ENCODE data around the gene TMEM231. TPM values are rescaled to one million over a fixed set of nuclear protein-coding genes. Genes with fewer than 3 reads are reported as not detected.
"Not testable (repeated sequence)": the region's sequence is repeated elsewhere in the genome, so short reads cannot be mapped to it uniquely, and the experiment has no call there.

The TMEM231 gene
- total RNA-seq, 1 experiment from 2014 or later = 3.4 TPM

GRCh38 chr16:75546293-75546692 lies 9.8 kb downstream of the TMEM231 start:
- Histone ChIP-seq H2AFZ (ENCODE audit: low read length) (no peak overlapping the region), H3K18ac (ENCODE audit: insufficient read length, low read depth, low read length) (no peak overlapping the region), H4K91ac (ENCODE audit: insufficient read length, low read depth, low read length) (no peak overlapping the region), H3K4ac (ENCODE audit: low read depth, low read length) (no peak overlapping the region), H4K20me1 (ENCODE audit: control insufficient read depth, insufficient read depth, insufficient read length) (no peaks in the 10 kb centered on the region), H3K79me1 (ENCODE audit: insufficient read depth, low read depth, low read length, poor library complexity, severe bottlenecking) (no peaks in the 10 kb centered on the region), H2AK5ac (ENCODE audit: insufficient read length, low read length) (no peak overlapping the region), H3K9ac (ENCODE audit: extremely low read depth, insufficient read length, low read length) (no peak overlapping the region), H3K56ac (ENCODE audit: insufficient read length, low read depth, low read length) (no peak overlapping the region), H2BK5ac (ENCODE audit: insufficient read length, low read length) (no peak overlapping the region), H3K23ac (ENCODE audit: insufficient read length, low read depth, low read length) (no peak overlapping the region), H3K27ac (ENCODE audit: insufficient read length, low read depth, low read length) (no peak overlapping the region), H3K14ac (ENCODE audit: insufficient read depth, low read length) (no peak overlapping the region), H3K23me2 (ENCODE audit: insufficient read length, low read depth, low read length, poor library complexity, severe bottlenecking) (no peaks in the 10 kb centered on the region), H3K9me3 (ENCODE audit: control insufficient read depth, low read depth, low read length) (no peaks in the 10 kb centered on the region), H3T11ph (ENCODE audit: low read length) (no peak overlapping the region), H4K8ac (replicated peaks; ENCODE audit: insufficient read length, low read depth, low read length) (no peak overlapping the region), H4K5ac (ENCODE audit: insufficient read length, low read depth, low read length) (no peak overlapping the region), H3K4me2 (ENCODE audit: insufficient read depth, insufficient read length, low read length) (no peak overlapping the region), H2BK12ac (ENCODE audit: insufficient read length, low read depth, low read length) (no peak overlapping the region), H2BK120ac (ENCODE audit: low read depth, low read length, poor library complexity, severe bottlenecking) (no peak overlapping the region), H2BK20ac (ENCODE audit: low read depth, low read length, poor library complexity, severe bottlenecking) (no peak overlapping the region), H3K4me1 (ENCODE audit: insufficient read depth, low read length) (peaks cover 2% of the 10 kb centered on the region; the same call in 1 of the 2 replicates), H3K27me3 (ENCODE audit: insufficient read depth, low read length) (no peaks in the 10 kb centered on the region), H2BK15ac (ENCODE audit: low read depth, low read length) (no peak overlapping the region), H3K79me2 (ENCODE audit: insufficient read depth, low read length) (no peaks in the 10 kb centered on the region)
- no CpG with 5 or more reads among the region's 7 CpGs for WGBS (ENCODE audit: extremely low coverage, insufficient read length, low lambda C conversion rate)
- Mint-ChIP-seq H3K36me3 (ENCODE audit: insufficient read depth in 1 of 3, low read depth in 3 of 3) (peaks cover 0 to under 1% (median 0%) of the 10 kb centered on the region in 3 experiments; a peak in 2 of 7 replicates), H3K27me3 (ENCODE audit: low read depth) (no peaks in the 10 kb centered on the region), H3K9me3 (no peaks in the 10 kb centered on the region), H3K4me3 (no peak overlapping the region), H3K27ac (no peak overlapping the region), H3K4me1 (peaks cover 9% of the 10 kb centered on the region in 2 experiments; a peak in 3 of 4 replicates)
- TF ChIP-seq CTCF (conservative IDR thresholded peaks at IDR 0.05) = no peak
- DNase-seq = no peak

GRCh38 chr16:75545879-75546278 lies 10.2 kb downstream of the TMEM231 start:
- not testable (repeated sequence) for H3K79me1 ChIP-seq (ENCODE audit: insufficient read depth, low read depth, low read length, poor library complexity, severe bottlenecking); H3K36me3 Mint-ChIP-seq (ENCODE audit: insufficient read depth in 1 of 3, low read depth in 3 of 3); H3K9me3 Mint-ChIP-seq; H3K4me1 Mint-ChIP-seq; H2AK5ac ChIP-seq (ENCODE audit: insufficient read length, low read length); H4K5ac ChIP-seq (ENCODE audit: insufficient read length, low read depth, low read length); H3K4me3 Mint-ChIP-seq; H3K4me2 ChIP-seq (ENCODE audit: insufficient read depth, insufficient read length, low read length); H3K27ac Mint-ChIP-seq; H2BK15ac ChIP-seq (ENCODE audit: low read depth, low read length); H3K4ac ChIP-seq (ENCODE audit: low read depth, low read length); DNase-seq; H3K79me2 ChIP-seq (ENCODE audit: insufficient read depth, low read length); H3K9me3 ChIP-seq (ENCODE audit: control insufficient read depth, low read depth, low read length); H3K23ac ChIP-seq (ENCODE audit: insufficient read length, low read depth, low read length); H3T11ph ChIP-seq (ENCODE audit: low read length); H3K4me1 ChIP-seq (ENCODE audit: insufficient read depth, low read length); H3K56ac ChIP-seq (ENCODE audit: insufficient read length, low read depth, low read length); H4K20me1 ChIP-seq (ENCODE audit: control insufficient read depth, insufficient read depth, insufficient read length); H3K27ac ChIP-seq (ENCODE audit: insufficient read length, low read depth, low read length); H4K91ac ChIP-seq (ENCODE audit: insufficient read length, low read depth, low read length); H4K8ac ChIP-seq (replicated peaks; ENCODE audit: insufficient read length, low read depth, low read length); H2BK5ac ChIP-seq (ENCODE audit: insufficient read length, low read length); H3K27me3 ChIP-seq (ENCODE audit: insufficient read depth, low read length); H2BK12ac ChIP-seq (ENCODE audit: insufficient read length, low read depth, low read length); H2BK20ac ChIP-seq (ENCODE audit: low read depth, low read length, poor library complexity, severe bottlenecking); H3K23me2 ChIP-seq (ENCODE audit: insufficient read length, low read depth, low read length, poor library complexity, severe bottlenecking); H2AFZ ChIP-seq (ENCODE audit: low read length); H3K18ac ChIP-seq (ENCODE audit: insufficient read length, low read depth, low read length); H2BK120ac ChIP-seq (ENCODE audit: low read depth, low read length, poor library complexity, severe bottlenecking); H3K27me3 Mint-ChIP-seq (ENCODE audit: low read depth); H3K9ac ChIP-seq (ENCODE audit: extremely low read depth, insufficient read length, low read length); H3K14ac ChIP-seq (ENCODE audit: insufficient read depth, low read length)
- no CpG with 5 or more reads among the region's 1 CpG for WGBS (ENCODE audit: extremely low coverage, insufficient read length, low lambda C conversion rate)
